CD4-positive, alpha-beta T cell (primary cell): ENCODE data around the gene WAC. TPM values are rescaled to one million over a fixed set of nuclear protein-coding genes. Genes with fewer than 3 reads are reported as not detected.
"Not testable (repeated sequence)": the region's sequence is repeated elsewhere in the genome, so short reads cannot be mapped to it uniquely, and the experiment has no call there.

ENCODE experiments used
- ATAC-seq: fragments of 200-7000 bp; cut with Tn5 transposase; one replicate; pipeline ENCODE4 v1.10.0; 2022; ENCODE audit warnings: mild to moderate bottlenecking; ENCODE audit not compliant: poor library complexity
- CTCF ChIA-PET: fragments of 350-600 bp; sonication (Branson Sonifier 250); formaldehyde crosslinking; loops from one replicate; lab custom pipeline; 2021; ENCODE audit warnings: antibody characterized with exemption, inconsistent platforms; lab: Charles Lee
- POLR2A ChIA-PET: fragments of 350-600 bp; sonication (Branson Sonifier 250); formaldehyde crosslinking; loops from one replicate; lab custom pipeline; 2021; ENCODE audit warnings: antibody characterized with exemption, inconsistent platforms; lab: Charles Lee
- DNase-seq, 14 experiments: peaks; one replicate each; pipeline ENCODE4 v3.0.0-alpha.2; 2013 to 2020; ENCODE audit warnings: mixed read lengths in 2 of 14
- H3K27ac ChIP-seq, 2 donors: one replicate each; pipeline versions ENCODE4 v1.5.1 to v1.7.0; 2013; ENCODE audit warnings: low read length in 2 of 2, low read depth in 1 of 2, mild to moderate bottlenecking in 1 of 2
- H3K27me3 ChIP-seq, 2 experiments: 1 replicate in 1 of 2; 2 replicates in 1 of 2; pipeline versions ENCODE4 v1.6.1 to v1.7.0; 2013; ENCODE audit warnings: low read length in 2 of 2, control low read depth in 1 of 2, mild to moderate bottlenecking in 1 of 2, moderate library complexity in 1 of 2; ENCODE audit not compliant: insufficient read depth in 2 of 2, control insufficient read depth in 1 of 2
- H3K36me3 ChIP-seq: one replicate; pipeline ENCODE4 v1.6.1; 2013; ENCODE audit warnings: low read length, control low read depth; ENCODE audit not compliant: insufficient read depth
- H3K4me1 ChIP-seq: one replicate; pipeline ENCODE4 v1.6.1; 2013; ENCODE audit warnings: low read length, control low read depth; ENCODE audit not compliant: insufficient read depth
- H3K4me3 ChIP-seq: one replicate; pipeline ENCODE4 v1.5.1; 2013; ENCODE audit warnings: mild to moderate bottlenecking, low read length, moderate library complexity
- H3K9me3 ChIP-seq, 2 experiments: 1 replicate in 1 of 2; 2 replicates in 1 of 2; pipeline versions ENCODE4 v1.6.1 to v1.7.0; 2013; ENCODE audit warnings: low read length in 2 of 2, mild to moderate bottlenecking in 2 of 2, control low read depth in 1 of 2, moderate library complexity in 1 of 2; ENCODE audit not compliant: control insufficient read depth in 1 of 2, insufficient read depth in 1 of 2
- H3K27ac Mint-ChIP-seq: one replicate; pipeline ENCODE4 v1.8.0; 2020; ENCODE audit warnings: mixed read lengths
- H3K27me3 Mint-ChIP-seq: one replicate; pipeline ENCODE4 v1.8.0; 2021; ENCODE audit warnings: mixed read lengths
- H3K36me3 Mint-ChIP-seq: one replicate; pipeline ENCODE4 v1.8.0; 2021; ENCODE audit warnings: low read depth, mixed read lengths
- H3K4me1 Mint-ChIP-seq: one replicate; pipeline ENCODE4 v1.8.0; 2021; ENCODE audit warnings: low read depth, mixed read lengths
- H3K4me3 Mint-ChIP-seq: one replicate; pipeline ENCODE4 v1.8.0; 2020; ENCODE audit warnings: mild to moderate bottlenecking, mixed read lengths
- H3K9me3 Mint-ChIP-seq: one replicate; pipeline ENCODE4 v1.8.0; 2020; ENCODE audit warnings: mixed read lengths
- intact Hi-C, 2 experiments: fragments of 100-400 bp; cut with DNase I in 1 of 2; cut with micrococcal nuclease in 1 of 2; formaldehyde crosslinking; loops; one replicate each; pipeline versions ENCODE4 v1.15.1 to v1.9.0; 2023 to 2025; cut with DNase I, micrococcal nuclease
- polyA plus RNA-seq, 2 donors: library from polyadenylated mRNA; unstranded; fragments of 120-200 nt; gene quantifications; one replicate each; pipeline ENCODE4 v1.2.1, GENCODE V29; 2013
- total RNA-seq, 174 experiments: library from RNA in 2 of 174; stranded (reverse) in 2 of 174; gene quantifications; one replicate each; pipeline ENCODE4 v1.2.3 and lab custom pipeline; 2021 to 2026
- TF ChIP-seq, protein P1 (sequence below): fragments of 200-600 bp; IDR thresholded peaks from one replicate; pipeline ENCODE4 v1.8.0; 2022; ENCODE audit warnings: antibody characterized with exemption, mild to moderate bottlenecking

WAC gene, protein sequence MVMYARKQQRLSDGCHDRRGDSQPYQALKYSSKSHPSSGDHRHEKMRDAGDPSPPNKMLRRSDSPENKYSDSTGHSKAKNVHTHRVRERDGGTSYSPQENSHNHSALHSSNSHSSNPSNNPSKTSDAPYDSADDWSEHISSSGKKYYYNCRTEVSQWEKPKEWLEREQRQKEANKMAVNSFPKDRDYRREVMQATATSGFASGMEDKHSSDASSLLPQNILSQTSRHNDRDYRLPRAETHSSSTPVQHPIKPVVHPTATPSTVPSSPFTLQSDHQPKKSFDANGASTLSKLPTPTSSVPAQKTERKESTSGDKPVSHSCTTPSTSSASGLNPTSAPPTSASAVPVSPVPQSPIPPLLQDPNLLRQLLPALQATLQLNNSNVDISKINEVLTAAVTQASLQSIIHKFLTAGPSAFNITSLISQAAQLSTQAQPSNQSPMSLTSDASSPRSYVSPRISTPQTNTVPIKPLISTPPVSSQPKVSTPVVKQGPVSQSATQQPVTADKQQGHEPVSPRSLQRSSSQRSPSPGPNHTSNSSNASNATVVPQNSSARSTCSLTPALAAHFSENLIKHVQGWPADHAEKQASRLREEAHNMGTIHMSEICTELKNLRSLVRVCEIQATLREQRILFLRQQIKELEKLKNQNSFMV
- 100 to 1,000 TPM; 169 to 177 TPM for total RNA-seq
- 126 TPM for polyA plus RNA-seq (2013, experiment 1 of 2)
- polyA plus RNA-seq (2013, experiment 2 of 2): 135 TPM
- total RNA-seq (lab: John Stamatoyannopoulos, UW): 161 to 374 (median 255) reads per million in 172 experiments

DNA sequence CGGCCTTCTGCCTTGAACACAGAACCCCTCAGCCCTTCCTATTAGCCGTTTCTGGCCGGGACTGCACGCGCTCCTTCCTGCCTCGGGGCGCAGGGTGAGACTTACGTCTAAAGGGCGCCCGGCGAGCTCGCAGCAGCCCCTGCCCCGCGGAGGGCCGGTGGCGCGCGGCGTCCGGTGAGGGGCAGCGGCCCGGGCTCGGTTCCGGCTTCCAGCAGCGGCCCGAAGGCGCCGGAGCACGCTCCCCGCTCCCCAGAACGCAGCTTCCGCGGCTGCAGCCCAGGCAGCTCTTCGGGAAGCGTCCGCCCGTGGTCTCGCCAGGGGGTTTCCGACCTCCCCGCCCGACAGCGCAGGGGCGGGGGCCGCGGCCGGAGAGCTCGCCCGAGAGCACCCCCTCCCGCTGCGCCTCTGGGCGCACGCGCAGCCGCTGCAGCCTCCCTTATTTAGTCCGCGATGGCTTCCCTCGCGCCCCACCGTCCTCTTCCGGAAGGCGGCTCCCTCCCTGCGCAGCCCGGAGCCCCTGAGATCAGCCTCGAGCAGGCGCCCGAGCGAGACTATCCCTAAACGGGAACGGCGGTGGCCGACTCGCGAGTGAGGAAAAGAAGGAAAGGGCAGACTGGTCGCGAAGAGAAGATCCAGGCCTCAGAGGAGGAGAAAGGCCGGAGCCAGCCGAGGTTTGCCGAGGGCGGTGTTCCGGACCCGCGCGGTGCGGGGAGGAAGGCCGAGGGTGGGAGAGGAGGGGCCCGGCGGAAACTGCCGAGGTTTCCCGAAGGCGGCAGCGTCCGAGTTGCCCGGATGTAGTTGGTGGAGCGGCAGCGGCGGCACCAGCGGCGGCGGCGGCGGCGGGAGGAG is at the start of gene WAC:
WAC (plus strand) TSS at position 782 of the 849 bp plus-strand sequence. CDS start 462 bp downstream, outside the sequence.
- Mint-ChIP-seq H3K9me3 (no peaks in the 10 kb centered on the region), H3K4me1 (peaks cover 73% of the 10 kb centered on the region), H3K27me3 (no peaks in the 10 kb centered on the region), H3K27ac (peak within 1 kb of the TSS; percentile 98), H3K4me3 (peak within 1 kb of the TSS; percentile 100), H3K36me3 (peaks cover 81% of the 10 kb centered on the region)
- peak within 1 kb of the TSS; percentile 99 for H3K27ac ChIP-seq
- peaks cover 26% of the 10 kb centered on the region for H3K36me3 ChIP-seq
- ChIA-PET CTCF (interaction anchor here (1.3 kb wide), 1 partner anchor 58 kb away, joined by 4 read pairs; no protein-coding TSS in a partner anchor), POLR2A (interaction anchor here (0.6 to 3.9 kb wide), 28 partner anchors 10 to 1494 kb away, joined by 3 to 45 read pairs (median 4); partner anchors contain the start of genes MPP7, RAB18 and YME1L1)
- DNase-seq (peak; percentile 93 to 98 (median 97)), ATAC-seq (peak; percentile 81)
- TF ChIP-seq, protein P1, sequence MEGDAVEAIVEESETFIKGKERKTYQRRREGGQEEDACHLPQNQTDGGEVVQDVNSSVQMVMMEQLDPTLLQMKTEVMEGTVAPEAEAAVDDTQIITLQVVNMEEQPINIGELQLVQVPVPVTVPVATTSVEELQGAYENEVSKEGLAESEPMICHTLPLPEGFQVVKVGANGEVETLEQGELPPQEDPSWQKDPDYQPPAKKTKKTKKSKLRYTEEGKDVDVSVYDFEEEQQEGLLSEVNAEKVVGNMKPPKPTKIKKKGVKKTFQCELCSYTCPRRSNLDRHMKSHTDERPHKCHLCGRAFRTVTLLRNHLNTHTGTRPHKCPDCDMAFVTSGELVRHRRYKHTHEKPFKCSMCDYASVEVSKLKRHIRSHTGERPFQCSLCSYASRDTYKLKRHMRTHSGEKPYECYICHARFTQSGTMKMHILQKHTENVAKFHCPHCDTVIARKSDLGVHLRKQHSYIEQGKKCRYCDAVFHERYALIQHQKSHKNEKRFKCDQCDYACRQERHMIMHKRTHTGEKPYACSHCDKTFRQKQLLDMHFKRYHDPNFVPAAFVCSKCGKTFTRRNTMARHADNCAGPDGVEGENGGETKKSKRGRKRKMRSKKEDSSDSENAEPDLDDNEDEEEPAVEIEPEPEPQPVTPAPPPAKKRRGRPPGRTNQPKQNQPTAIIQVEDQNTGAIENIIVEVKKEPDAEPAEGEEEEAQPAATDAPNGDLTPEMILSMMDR: peak; percentile 30
- H3K9me3 ChIP-seq: no peaks in the 10 kb centered on the region
- intact Hi-C loops: loop anchor here (2.0 to 10.0 kb wide), 7 partner anchors 35 to 1378 kb away; partner anchors contain the start of genes BAMBI (in 1 of the 2), MASTL (in 1 of the 2) and YME1L1 (in 1 of the 2)
- H3K27me3 ChIP-seq: no peaks in the 10 kb centered on the region
- H3K4me3 ChIP-seq: peak within 1 kb of the TSS; percentile 98
- H3K4me1 ChIP-seq: peaks cover 22% of the 10 kb centered on the region

GRCh38 chr10:28489206-28489605 is 43.7 kb upstream of the WAC start:
- ChIA-PET CTCF (no interaction called here), POLR2A (no interaction called here)
- Histone ChIP-seq H3K36me3 (no peaks in the 10 kb centered on the region), H3K27ac (no peak overlapping the region), H3K27me3 (no peaks in the 10 kb centered on the region), H3K4me1 (no peaks in the 10 kb centered on the region), H3K9me3 (no peaks in the 10 kb centered on the region), H3K4me3 (no peak overlapping the region)
- intact Hi-C loops: no loop called here
- no peaks in the 10 kb centered on the region for H3K36me3 Mint-ChIP-seq
- no peak for DNase-seq
- H3K27ac Mint-ChIP-seq: no peak overlapping the region
- H3K27me3 Mint-ChIP-seq: peaks cover 21% of the 10 kb centered on the region
- TF ChIP-seq, protein P1: no peak
- H3K9me3 Mint-ChIP-seq: no peaks in the 10 kb centered on the region
- H3K4me3 Mint-ChIP-seq: no peak overlapping the region
- no peaks in the 10 kb centered on the region for H3K4me1 Mint-ChIP-seq
- no peak for ATAC-seq

DNA sequence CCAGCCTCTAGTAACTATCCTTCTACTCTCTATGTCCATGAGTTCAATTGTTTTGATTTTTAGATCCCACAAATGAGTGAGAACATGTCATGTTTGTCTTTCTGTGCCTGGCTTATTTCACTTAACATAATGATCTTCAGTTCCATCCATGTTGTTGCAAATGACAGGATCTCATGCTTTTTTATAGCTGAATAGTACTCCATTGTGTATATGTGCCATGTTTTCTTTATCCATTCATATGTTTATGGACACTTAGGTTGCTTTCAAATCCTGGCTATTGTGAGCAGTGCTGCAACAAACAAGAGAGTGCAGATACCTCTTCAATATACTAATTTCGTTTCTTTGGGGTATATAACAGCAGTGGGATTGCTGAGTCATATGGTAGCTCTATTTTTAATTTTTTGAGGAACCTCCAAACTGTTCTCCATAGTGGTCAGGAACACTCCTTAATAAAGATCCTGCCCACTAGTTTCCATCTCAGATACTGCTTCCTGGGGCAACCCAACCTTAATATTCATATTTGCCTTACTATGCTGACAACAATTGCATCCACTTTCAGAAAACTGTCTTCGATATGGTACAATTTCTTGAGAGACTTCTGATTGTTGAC is 42.6 kb upstream of the WAC start:
- DNase-seq, H3K4me3 ChIP-seq, H3K27me3 ChIP-seq, H3K27ac ChIP-seq, H3K9me3 ChIP-seq, H3K9me3 Mint-ChIP-seq, H3K4me1 ChIP-seq, POLR2A ChIA-PET, H3K36me3 ChIP-seq, CTCF ChIA-PET, H3K27ac Mint-ChIP-seq, H3K4me3 Mint-ChIP-seq, H3K36me3 Mint-ChIP-seq, ATAC-seq, H3K4me1 Mint-ChIP-seq, intact Hi-C loops: not testable (repeated sequence)
- H3K27me3 Mint-ChIP-seq: peaks cover 21% of the 10 kb centered on the region
